Astrocyte (in vitro differentiated cells and primary cell): ENCODE results near the gene ITGAE. TPM values are rescaled to one million over a fixed set of nuclear protein-coding genes. Genes with fewer than 3 reads are reported as not detected.

ENCODE experiments used
- DNase-seq: peaks from one replicate; pipeline ENCODE4 v3.0.0-alpha.2; 2010; ENCODE audit warnings: low read depth
- FAIRE-seq: peaks from 2 replicates; lab custom pipeline; 2011; peaks lifted over from hg19 to GRCh38; lab: Jason Lieb, UNC
- H2AFZ ChIP-seq: 2 replicates; pipeline ENCODE4 v1.6.0; 2012; ENCODE audit warnings: low read depth, low read length, inconsistent platforms
- H3K27ac ChIP-seq: 2 replicates; pipeline ENCODE4 v1.5.1; 2011; ENCODE audit warnings: low read depth, low read length, inconsistent platforms
- H3K27me3 ChIP-seq: 2 replicates; pipeline ENCODE4 v1.6.0; 2011; ENCODE audit warnings: low read length, inconsistent platforms; ENCODE audit not compliant: insufficient read depth
- H3K36me3 ChIP-seq: 2 replicates; pipeline ENCODE4 v1.5.1; 2011; ENCODE audit warnings: low read length, inconsistent platforms; ENCODE audit not compliant: insufficient read depth
- H3K4me1 ChIP-seq: 2 replicates; pipeline ENCODE4 v1.5.1; 2011; ENCODE audit warnings: low read length, inconsistent platforms; ENCODE audit not compliant: insufficient read depth
- H3K4me2 ChIP-seq: 2 replicates; pipeline ENCODE4 v1.6.0; 2012; ENCODE audit warnings: low read length, inconsistent platforms
- H3K4me3 ChIP-seq: 2 replicates; pipeline ENCODE4 v1.5.1; 2011; ENCODE audit warnings: low read depth, mild to moderate bottlenecking, low read length, inconsistent platforms; ENCODE audit not compliant: insufficient read depth
- H3K79me2 ChIP-seq: 2 replicates; pipeline ENCODE4 v1.6.0; 2012; ENCODE audit warnings: mild to moderate bottlenecking, low read length, inconsistent platforms; ENCODE audit not compliant: insufficient read depth
- H3K9ac ChIP-seq: 2 replicates; pipeline ENCODE4 v1.6.0; 2012; ENCODE audit warnings: mild to moderate bottlenecking, low read length, inconsistent platforms
- H3K9me3 ChIP-seq: 2 replicates; pipeline ENCODE4 v1.5.1; 2012; ENCODE audit warnings: low read depth, mild to moderate bottlenecking, low read length, inconsistent platforms; ENCODE audit not compliant: insufficient read depth
- H4K20me1 ChIP-seq: 2 replicates; pipeline ENCODE4 v1.6.0; 2012; ENCODE audit warnings: low read length, inconsistent platforms; ENCODE audit not compliant: insufficient read depth
- H3K27ac Mint-ChIP-seq: one replicate; pipeline ENCODE4 v1.8.0; 2021; ENCODE audit warnings: mild to moderate bottlenecking, mixed read lengths; ENCODE audit not compliant: unreplicated experiment
- H3K27me3 Mint-ChIP-seq: one replicate; pipeline ENCODE4 v1.8.0; 2021; ENCODE audit warnings: low read depth, mixed read lengths; ENCODE audit not compliant: unreplicated experiment
- H3K36me3 Mint-ChIP-seq: one replicate; pipeline ENCODE4 v1.8.0; 2021; ENCODE audit warnings: low read depth, mixed read lengths; ENCODE audit not compliant: unreplicated experiment
- H3K4me1 Mint-ChIP-seq: one replicate; pipeline ENCODE4 v1.8.0; 2021; ENCODE audit warnings: low read depth, mixed read lengths; ENCODE audit not compliant: unreplicated experiment
- H3K4me3 Mint-ChIP-seq: one replicate; pipeline ENCODE4 v1.8.0; 2021; ENCODE audit warnings: mild to moderate bottlenecking, moderate library complexity, mixed read lengths; ENCODE audit not compliant: unreplicated experiment
- H3K9me3 Mint-ChIP-seq: one replicate; pipeline ENCODE4 v1.8.0; 2021; ENCODE audit warnings: mild to moderate bottlenecking, mixed read lengths; ENCODE audit not compliant: unreplicated experiment
- EZH2 ChIP-seq: IDR thresholded peaks from 2 replicates; pipeline ENCODE4 v1.6.1; 2012; ENCODE audit warnings: mild to moderate bottlenecking, low read length, inconsistent platforms; ENCODE audit not compliant: insufficient read depth
- total RNA-seq: library from RNA; stranded (reverse); gene quantifications from 2 replicates; pipeline ENCODE4 v1.2.1, GENCODE V29; 2021
- TF ChIP-seq, protein P1 (sequence below): IDR thresholded peaks from 2 replicates; pipeline ENCODE4 v1.5.1; 2011; ENCODE audit warnings: low read depth, mild to moderate bottlenecking, inconsistent platforms, low read length, moderate library complexity; ENCODE audit not compliant: insufficient read depth

The ITGAE gene
- total RNA-seq, 1 donor from 2014 or later = 30.9 TPM

GRCh38 chr17:3744014-3744413 lies 57.0 kb downstream of the ITGAE start:
- no peak overlapping the region for H3K4me3 Mint-ChIP-seq
- DNase-seq (no peak), FAIRE-seq (peak; percentile 76)
- Histone ChIP-seq H3K9me3 (no peaks in the 10 kb centered on the region), H3K4me1 (no peaks in the 10 kb centered on the region), H3K36me3 (no peaks in the 10 kb centered on the region), H3K79me2 (no peaks in the 10 kb centered on the region), H3K4me2 (no peak overlapping the region), H3K27me3 (no peaks in the 10 kb centered on the region), H3K4me3 (no peak overlapping the region), H3K9ac (no peak overlapping the region), H4K20me1 (no peaks in the 10 kb centered on the region), H2AFZ (no peak overlapping the region), H3K27ac (no peak overlapping the region)
- H3K4me1 Mint-ChIP-seq = peaks cover 4% of the 10 kb centered on the region
- H3K27me3 Mint-ChIP-seq = peaks cover 5% of the 10 kb centered on the region
- no peaks in the 10 kb centered on the region for H3K36me3 Mint-ChIP-seq
- no peak overlapping the region for H3K27ac Mint-ChIP-seq
- no peaks in the 10 kb centered on the region for H3K9me3 Mint-ChIP-seq
- TF ChIP-seq EZH2 = no peak
- TF ChIP-seq, protein P1, sequence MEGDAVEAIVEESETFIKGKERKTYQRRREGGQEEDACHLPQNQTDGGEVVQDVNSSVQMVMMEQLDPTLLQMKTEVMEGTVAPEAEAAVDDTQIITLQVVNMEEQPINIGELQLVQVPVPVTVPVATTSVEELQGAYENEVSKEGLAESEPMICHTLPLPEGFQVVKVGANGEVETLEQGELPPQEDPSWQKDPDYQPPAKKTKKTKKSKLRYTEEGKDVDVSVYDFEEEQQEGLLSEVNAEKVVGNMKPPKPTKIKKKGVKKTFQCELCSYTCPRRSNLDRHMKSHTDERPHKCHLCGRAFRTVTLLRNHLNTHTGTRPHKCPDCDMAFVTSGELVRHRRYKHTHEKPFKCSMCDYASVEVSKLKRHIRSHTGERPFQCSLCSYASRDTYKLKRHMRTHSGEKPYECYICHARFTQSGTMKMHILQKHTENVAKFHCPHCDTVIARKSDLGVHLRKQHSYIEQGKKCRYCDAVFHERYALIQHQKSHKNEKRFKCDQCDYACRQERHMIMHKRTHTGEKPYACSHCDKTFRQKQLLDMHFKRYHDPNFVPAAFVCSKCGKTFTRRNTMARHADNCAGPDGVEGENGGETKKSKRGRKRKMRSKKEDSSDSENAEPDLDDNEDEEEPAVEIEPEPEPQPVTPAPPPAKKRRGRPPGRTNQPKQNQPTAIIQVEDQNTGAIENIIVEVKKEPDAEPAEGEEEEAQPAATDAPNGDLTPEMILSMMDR = no peak

DNA sequence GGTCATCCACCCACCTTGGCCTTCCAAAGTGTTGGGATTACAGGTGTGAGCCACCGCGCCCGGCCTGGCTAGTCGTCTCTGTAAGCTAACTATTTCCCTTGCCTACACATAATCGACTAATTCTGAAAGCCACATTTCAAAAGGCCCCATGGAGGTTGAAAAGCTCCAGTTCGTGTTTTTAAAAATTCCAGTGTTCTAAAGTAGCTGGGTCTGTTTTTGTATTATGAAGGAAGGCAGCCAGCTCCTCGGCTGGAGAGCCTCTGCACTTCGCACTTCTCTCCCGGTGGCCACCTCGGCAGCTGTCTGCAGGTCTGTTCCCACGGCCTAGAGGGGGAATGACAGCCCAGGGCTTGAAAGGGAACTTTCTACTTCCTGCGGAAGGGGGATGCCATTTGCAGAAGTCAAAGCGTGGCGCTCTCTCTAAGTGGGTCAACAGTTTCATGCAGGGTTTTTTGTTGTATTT lies 60.3 kb downstream of the ITGAE start:
- H3K4me3 ChIP-seq = no peak overlapping the region
- H3K9me3 ChIP-seq = no peaks in the 10 kb centered on the region
- H3K4me1 ChIP-seq = peaks cover 11% of the 10 kb centered on the region
- Mint-ChIP-seq H3K36me3 (peaks cover 3% of the 10 kb centered on the region), H3K4me1 (peaks cover 17% of the 10 kb centered on the region), H3K4me3 (no peak overlapping the region), H3K9me3 (no peaks in the 10 kb centered on the region), H3K27me3 (peaks cover 5% of the 10 kb centered on the region), H3K27ac (no peak overlapping the region)
- H3K27ac ChIP-seq = no peak overlapping the region
- H4K20me1 ChIP-seq = no peaks in the 10 kb centered on the region
- TF ChIP-seq, protein P1 = no peak
- TF ChIP-seq EZH2 = no peak
- no peak overlapping the region for H3K9ac ChIP-seq
- H3K36me3 ChIP-seq = no peaks in the 10 kb centered on the region
- H3K4me2 ChIP-seq = no peak overlapping the region
- no peak overlapping the region for H2AFZ ChIP-seq
- H3K27me3 ChIP-seq = no peaks in the 10 kb centered on the region
- DNase-seq (no peak), FAIRE-seq (no peak)
- no peaks in the 10 kb centered on the region for H3K79me2 ChIP-seq

DNA sequence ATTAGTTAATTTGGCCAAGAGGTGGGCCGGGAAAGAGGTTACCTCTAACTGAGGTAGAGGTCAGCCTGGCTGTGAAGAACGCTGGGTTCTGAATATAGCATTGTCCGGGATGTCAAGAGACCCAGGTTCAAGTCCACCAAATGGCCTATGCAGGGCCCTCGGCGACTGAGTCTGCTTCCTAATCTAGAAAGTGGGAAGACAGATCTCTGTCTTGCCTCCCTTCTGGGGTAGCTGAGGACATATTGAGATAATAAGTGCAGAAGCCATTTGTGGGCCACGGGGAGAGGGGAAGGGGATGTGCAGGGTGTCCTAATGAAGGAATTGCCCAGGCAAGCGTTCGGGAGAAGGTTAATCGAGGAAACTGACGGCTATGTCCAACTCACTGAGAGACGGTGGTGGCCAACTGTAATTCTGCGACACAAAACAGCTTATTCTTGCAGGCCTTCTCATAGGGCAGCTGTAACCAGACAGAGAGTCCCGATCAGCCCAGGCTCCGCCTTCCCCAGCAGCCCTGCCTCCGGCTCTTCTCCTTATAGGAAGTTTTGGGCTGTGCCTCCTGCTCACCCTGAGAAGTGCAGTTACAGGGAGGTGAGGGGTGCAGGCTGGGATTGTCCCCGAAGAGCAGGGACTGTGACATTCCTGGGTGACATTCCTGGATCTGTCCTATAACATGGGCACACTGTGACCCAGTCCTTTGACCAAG lies 61.4 kb downstream of the ITGAE start:
- no peak overlapping the region for H3K4me3 Mint-ChIP-seq
- Histone ChIP-seq H3K4me3 (no peak overlapping the region), H3K27ac (no peak overlapping the region), H2AFZ (peak overlapping the region; percentile 26), H3K4me1 (peaks cover 11% of the 10 kb centered on the region), H3K79me2 (no peaks in the 10 kb centered on the region), H3K4me2 (no peak overlapping the region), H3K36me3 (no peaks in the 10 kb centered on the region), H3K9ac (no peak overlapping the region), H4K20me1 (no peaks in the 10 kb centered on the region), H3K9me3 (no peaks in the 10 kb centered on the region), H3K27me3 (no peaks in the 10 kb centered on the region)
- no peak for FAIRE-seq
- peaks cover 3% of the 10 kb centered on the region for H3K36me3 Mint-ChIP-seq
- H3K27ac Mint-ChIP-seq = no peak overlapping the region
- no peaks in the 10 kb centered on the region for H3K9me3 Mint-ChIP-seq
- H3K4me1 Mint-ChIP-seq = peaks cover 16% of the 10 kb centered on the region
- TF ChIP-seq, protein P1 = no peak
- TF ChIP-seq EZH2 = no peak
- no peak for DNase-seq
- peaks cover 5% of the 10 kb centered on the region for H3K27me3 Mint-ChIP-seq
